Left forelimb (tissue), 1 donor: ENCODE measurements around the gene STMP1.

Source experiments
- DNase-seq: peaks from one replicate; pipeline ENCODE4 v3.0.0-alpha.2; 2018; ENCODE audit warnings: low spot score

STMP1 gene

DNA sequence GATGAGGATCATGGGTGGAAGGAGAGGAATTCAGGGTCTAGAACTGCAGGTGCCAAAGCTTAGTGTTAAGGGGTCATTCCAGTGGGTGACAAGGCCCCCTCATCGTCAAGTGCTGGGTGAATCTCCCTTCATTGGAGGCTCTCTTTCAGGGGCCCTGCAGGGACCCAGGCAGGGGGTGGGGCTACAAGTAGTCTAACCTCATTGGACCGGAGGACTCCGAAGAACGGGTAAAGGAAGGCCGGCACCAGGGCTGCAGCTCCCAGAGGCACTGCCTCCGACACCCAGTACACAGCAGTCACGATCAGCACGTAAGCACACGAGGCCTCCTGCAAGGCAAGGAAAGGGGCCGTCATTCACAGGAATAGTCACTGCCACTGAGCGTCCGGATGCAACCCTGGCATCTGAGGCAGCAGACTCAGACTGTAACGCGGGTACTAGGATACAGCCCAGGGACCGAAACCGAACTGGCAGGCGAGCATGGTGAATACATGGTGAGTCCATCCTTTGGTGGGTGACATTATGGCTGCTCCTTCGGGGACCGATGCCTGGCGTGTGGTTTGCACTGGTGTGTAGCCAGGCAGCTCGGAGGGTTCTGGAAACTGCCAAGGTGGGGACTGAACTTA is 59.0 kb downstream of the STMP1 start:
- no peak for DNase-seq

- no peak for DNase-seq
Observed at GRCh38 chr7:135723411-135723810, 61.1 kb downstream of the STMP1 start.
